Glutamatergic neuron (in vitro differentiated cells): ENCODE results near the gene SLC47A2. TPM values are rescaled to one million over a fixed set of nuclear protein-coding genes. Genes with fewer than 3 reads are reported as not detected.

Experiments used
- DNase-seq: peaks from one replicate; pipeline ENCODE4 v3.0.0; 2022
- H3K27ac Mint-ChIP-seq: one replicate; pipeline ENCODE4 v1.8.0; 2020; ENCODE audit warnings: mild to moderate bottlenecking, mixed read lengths, inconsistent platforms; ENCODE audit not compliant: unreplicated experiment
- H3K27me3 Mint-ChIP-seq: one replicate; pipeline ENCODE4 v1.8.0; 2020; ENCODE audit warnings: mild to moderate bottlenecking, moderate library complexity, mixed read lengths, inconsistent platforms; ENCODE audit not compliant: unreplicated experiment
- H3K36me3 Mint-ChIP-seq: one replicate; pipeline ENCODE4 v1.8.0; 2020; ENCODE audit warnings: mild to moderate bottlenecking, mixed read lengths, inconsistent platforms; ENCODE audit not compliant: unreplicated experiment
- H3K4me1 Mint-ChIP-seq: one replicate; pipeline ENCODE4 v1.8.0; 2020; ENCODE audit warnings: mild to moderate bottlenecking, low read depth, mixed read lengths, inconsistent platforms; ENCODE audit not compliant: unreplicated experiment
- H3K4me3 Mint-ChIP-seq: one replicate; pipeline ENCODE4 v1.8.0; 2020; ENCODE audit warnings: mild to moderate bottlenecking, mixed read lengths, inconsistent platforms; ENCODE audit not compliant: unreplicated experiment
- H3K9me3 Mint-ChIP-seq: one replicate; pipeline ENCODE4 v1.8.0; 2020; ENCODE audit warnings: mild to moderate bottlenecking, moderate library complexity, mixed read lengths, inconsistent platforms; ENCODE audit not compliant: unreplicated experiment
- total RNA-seq: library from RNA; stranded (reverse); fragmentation: NEBNext Ultra II Directional; extraction: Animal tissue kit (Norgen Biotek cat#: 25700); gene quantifications from one replicate; pipeline ENCODE4 v1.2.1, GENCODE V29; 2021; ENCODE audit not compliant: unreplicated experiment
- TF ChIP-seq, protein P1 (sequence below): fragments of 200-600 bp; sonication (generic); IDR thresholded peaks from one replicate; pipeline ENCODE4 v1.5.0; 2021; ENCODE audit not compliant: partially characterized antibody, unreplicated experiment

SLC47A2 gene
- total RNA-seq, 1 donor from 2014 or later: not detected

DNA sequence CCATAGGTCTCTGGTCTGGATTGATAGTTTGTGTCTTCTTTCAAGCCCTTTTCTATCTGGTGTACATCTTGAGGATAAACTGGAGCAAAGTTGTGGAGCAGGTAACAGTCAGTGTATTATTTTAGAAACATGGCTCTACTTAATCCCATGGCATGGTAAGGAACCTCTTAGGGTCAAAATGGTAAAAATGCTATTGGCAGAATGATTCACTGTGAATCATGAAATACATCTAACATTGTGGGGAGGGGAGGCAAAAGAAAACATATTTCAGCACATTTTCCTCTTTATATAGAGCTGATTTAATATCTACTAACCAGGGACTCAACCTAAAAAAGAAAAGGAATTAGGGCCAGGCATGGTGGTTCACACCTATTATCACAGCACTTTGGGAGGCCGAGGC is 85.7 kb downstream of the SLC47A2 start:
- H3K4me1 Mint-ChIP-seq: no peaks in the 10 kb centered on the region
- peaks cover 4% of the 10 kb centered on the region for H3K9me3 Mint-ChIP-seq
- no peak overlapping the region for H3K4me3 Mint-ChIP-seq

DNA sequence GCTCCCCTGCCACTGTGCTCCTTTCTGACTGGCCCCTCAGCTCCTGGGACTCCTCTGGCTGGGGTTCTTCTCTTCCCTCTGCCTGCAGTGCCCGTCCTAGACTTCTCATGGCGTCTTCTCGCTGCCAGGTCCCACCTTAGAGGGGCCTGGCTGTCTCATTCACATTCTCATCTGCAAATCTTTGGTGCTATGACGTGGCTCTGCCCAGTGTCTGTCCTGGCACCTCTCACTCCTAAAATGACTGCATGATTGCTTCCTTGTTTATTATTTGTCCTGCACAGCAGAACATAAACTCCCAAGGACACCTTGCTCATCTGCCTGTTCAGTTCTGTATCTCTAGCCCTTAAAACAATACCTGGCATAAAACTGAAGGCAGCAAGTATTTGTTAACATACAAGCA is 86.3 kb downstream of the SLC47A2 start:
- Mint-ChIP-seq H3K9me3 (peaks cover 4% of the 10 kb centered on the region), H3K4me1 (no peaks in the 10 kb centered on the region), H3K27ac (no peak overlapping the region), H3K4me3 (no peak overlapping the region), H3K27me3 (no peaks in the 10 kb centered on the region), H3K36me3 (no peaks in the 10 kb centered on the region)
- no peak for DNase-seq
- TF ChIP-seq, protein P1, sequence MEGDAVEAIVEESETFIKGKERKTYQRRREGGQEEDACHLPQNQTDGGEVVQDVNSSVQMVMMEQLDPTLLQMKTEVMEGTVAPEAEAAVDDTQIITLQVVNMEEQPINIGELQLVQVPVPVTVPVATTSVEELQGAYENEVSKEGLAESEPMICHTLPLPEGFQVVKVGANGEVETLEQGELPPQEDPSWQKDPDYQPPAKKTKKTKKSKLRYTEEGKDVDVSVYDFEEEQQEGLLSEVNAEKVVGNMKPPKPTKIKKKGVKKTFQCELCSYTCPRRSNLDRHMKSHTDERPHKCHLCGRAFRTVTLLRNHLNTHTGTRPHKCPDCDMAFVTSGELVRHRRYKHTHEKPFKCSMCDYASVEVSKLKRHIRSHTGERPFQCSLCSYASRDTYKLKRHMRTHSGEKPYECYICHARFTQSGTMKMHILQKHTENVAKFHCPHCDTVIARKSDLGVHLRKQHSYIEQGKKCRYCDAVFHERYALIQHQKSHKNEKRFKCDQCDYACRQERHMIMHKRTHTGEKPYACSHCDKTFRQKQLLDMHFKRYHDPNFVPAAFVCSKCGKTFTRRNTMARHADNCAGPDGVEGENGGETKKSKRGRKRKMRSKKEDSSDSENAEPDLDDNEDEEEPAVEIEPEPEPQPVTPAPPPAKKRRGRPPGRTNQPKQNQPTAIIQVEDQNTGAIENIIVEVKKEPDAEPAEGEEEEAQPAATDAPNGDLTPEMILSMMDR: no peak

More for the DNA sequence above, 85.7 kb downstream of the SLC47A2 start:
- H3K36me3 Mint-ChIP-seq: no peaks in the 10 kb centered on the region
- no peak overlapping the region for H3K27ac Mint-ChIP-seq
- TF ChIP-seq, protein P1: no peak
- no peaks in the 10 kb centered on the region for H3K27me3 Mint-ChIP-seq
- no peak for DNase-seq

DNA sequence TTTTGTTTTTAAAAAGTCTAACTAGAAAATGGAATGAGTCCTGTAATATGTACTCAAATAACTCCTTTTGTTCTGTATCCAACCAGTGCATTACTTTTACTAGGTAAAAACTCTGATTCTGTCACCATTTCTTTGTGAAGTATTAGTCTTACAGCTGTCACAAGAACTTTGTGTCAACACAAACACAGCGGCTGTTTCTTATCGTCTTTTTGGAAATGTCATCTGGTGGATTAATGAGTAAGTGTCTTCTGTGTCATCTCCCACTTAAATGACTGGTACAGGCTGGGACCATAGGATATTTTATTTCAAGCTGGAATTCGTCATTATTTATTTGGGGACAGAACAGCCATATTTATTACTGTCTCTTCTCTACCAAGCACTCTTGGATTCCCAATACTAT is 86.9 kb downstream of the SLC47A2 start:
- Mint-ChIP-seq H3K4me1 (no peaks in the 10 kb centered on the region), H3K4me3 (no peak overlapping the region), H3K27me3 (no peaks in the 10 kb centered on the region), H3K9me3 (peaks cover 4% of the 10 kb centered on the region), H3K36me3 (no peaks in the 10 kb centered on the region), H3K27ac (no peak overlapping the region)
- TF ChIP-seq, protein P1: no peak
- no peak for DNase-seq

Other genes starting within 250 kb of the SLC47A2 start
- not detected for gene SLC47A1, start 182.7 kb downstream of the SLC47A2 start, total RNA-seq
- gene ALDH3A2, start 67.8 kb downstream of the SLC47A2 start, total RNA-seq: 42.6 TPM
- not detected for gene ALDH3A1, start 31.7 kb upstream of the SLC47A2 start, total RNA-seq
- 42.3 TPM for gene ULK2, start 151.4 kb upstream of the SLC47A2 start, total RNA-seq